ENCODE data around the gene FAM217B. TPM values are rescaled to one million over a fixed set of nuclear protein-coding genes. Genes with fewer than 3 reads are reported as not detected.

FAM217B gene
- total RNA-seq, 1 donor from 2014 or later: 20.6 TPM

GRCh38 chr20:59988141-59988540 is 48.0 kb downstream of the FAM217B start:
- Histone ChIP-seq H2AFZ (ENCODE audit: low read depth, low read length) (no peak overlapping the region), H3K4me3 (ENCODE audit: insufficient read depth, low read depth, low read length) (no peak overlapping the region), H3K36me3 (ENCODE audit: insufficient read depth, low read length) (no peaks in the 10 kb centered on the region), H3K4me2 (ENCODE audit: low read length) (no peak overlapping the region), H3K4me1 (ENCODE audit: insufficient read depth, low read length) (peaks cover 4% of the 10 kb centered on the region), H3K9ac (ENCODE audit: low read length) (no peak overlapping the region), H3K27ac (ENCODE audit: low read depth, low read length) (no peak overlapping the region), H3K79me2 (ENCODE audit: insufficient read depth, low read length) (no peaks in the 10 kb centered on the region), H4K20me1 (ENCODE audit: insufficient read depth, low read length) (no peaks in the 10 kb centered on the region), H3K27me3 (ENCODE audit: insufficient read depth, low read length) (no peaks in the 10 kb centered on the region), H3K9me3 (ENCODE audit: insufficient read depth, low read depth, low read length) (no peaks in the 10 kb centered on the region)
- Mint-ChIP-seq H3K27me3 (ENCODE audit: low read depth, unreplicated experiment) (no peaks in the 10 kb centered on the region), H3K27ac (ENCODE audit: unreplicated experiment) (no peak overlapping the region), H3K9me3 (ENCODE audit: unreplicated experiment) (no peaks in the 10 kb centered on the region), H3K36me3 (ENCODE audit: low read depth, unreplicated experiment) (no peaks in the 10 kb centered on the region), H3K4me3 (ENCODE audit: unreplicated experiment) (no peak overlapping the region), H3K4me1 (ENCODE audit: low read depth, unreplicated experiment) (peaks cover 15% of the 10 kb centered on the region)
- no peak for TF ChIP-seq EZH2 (IDR thresholded peaks at IDR 0.05; ENCODE audit: insufficient read depth, low read length)
- TF ChIP-seq, protein P1, sequence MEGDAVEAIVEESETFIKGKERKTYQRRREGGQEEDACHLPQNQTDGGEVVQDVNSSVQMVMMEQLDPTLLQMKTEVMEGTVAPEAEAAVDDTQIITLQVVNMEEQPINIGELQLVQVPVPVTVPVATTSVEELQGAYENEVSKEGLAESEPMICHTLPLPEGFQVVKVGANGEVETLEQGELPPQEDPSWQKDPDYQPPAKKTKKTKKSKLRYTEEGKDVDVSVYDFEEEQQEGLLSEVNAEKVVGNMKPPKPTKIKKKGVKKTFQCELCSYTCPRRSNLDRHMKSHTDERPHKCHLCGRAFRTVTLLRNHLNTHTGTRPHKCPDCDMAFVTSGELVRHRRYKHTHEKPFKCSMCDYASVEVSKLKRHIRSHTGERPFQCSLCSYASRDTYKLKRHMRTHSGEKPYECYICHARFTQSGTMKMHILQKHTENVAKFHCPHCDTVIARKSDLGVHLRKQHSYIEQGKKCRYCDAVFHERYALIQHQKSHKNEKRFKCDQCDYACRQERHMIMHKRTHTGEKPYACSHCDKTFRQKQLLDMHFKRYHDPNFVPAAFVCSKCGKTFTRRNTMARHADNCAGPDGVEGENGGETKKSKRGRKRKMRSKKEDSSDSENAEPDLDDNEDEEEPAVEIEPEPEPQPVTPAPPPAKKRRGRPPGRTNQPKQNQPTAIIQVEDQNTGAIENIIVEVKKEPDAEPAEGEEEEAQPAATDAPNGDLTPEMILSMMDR (IDR thresholded peaks at IDR 0.05; ENCODE audit: insufficient read depth, low read depth, low read length): no peak
- DNase-seq (ENCODE audit: low read depth) (no peak), FAIRE-seq (no peak)

DNA sequence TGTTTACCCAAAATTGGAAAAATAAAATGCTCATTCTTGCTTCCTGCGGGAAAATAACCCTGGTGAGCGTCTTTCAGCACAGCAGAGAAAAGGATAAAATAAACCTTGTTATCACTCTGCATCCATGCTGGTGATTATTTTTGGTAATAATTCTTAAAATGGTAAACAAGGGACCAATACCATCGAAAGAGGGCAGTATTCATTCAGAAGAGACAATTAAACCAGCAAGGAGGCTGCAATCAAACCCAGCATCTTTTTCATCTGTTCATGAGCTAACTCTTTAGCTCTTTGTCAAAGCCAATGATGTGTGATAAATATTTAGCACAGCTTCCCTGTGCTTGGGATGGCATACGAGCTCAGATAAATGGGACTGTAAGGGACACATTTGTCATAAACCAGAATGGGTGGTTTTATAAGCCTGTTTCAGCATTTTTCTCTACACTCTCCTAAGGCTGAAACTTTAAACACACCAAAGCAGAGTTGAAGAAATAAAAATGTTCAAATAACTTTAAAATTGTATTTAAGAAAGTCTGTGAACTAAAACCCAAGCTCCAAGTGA is 52.4 kb downstream of the FAM217B start:
- Histone ChIP-seq H3K9me3 (ENCODE audit: insufficient read depth, low read depth, low read length) (no peaks in the 10 kb centered on the region), H3K4me3 (ENCODE audit: insufficient read depth, low read depth, low read length) (no peak overlapping the region), H3K36me3 (ENCODE audit: insufficient read depth, low read length) (no peaks in the 10 kb centered on the region), H3K27ac (ENCODE audit: low read depth, low read length) (no peak overlapping the region), H4K20me1 (ENCODE audit: insufficient read depth, low read length) (no peaks in the 10 kb centered on the region), H3K79me2 (ENCODE audit: insufficient read depth, low read length) (no peaks in the 10 kb centered on the region), H3K4me1 (ENCODE audit: insufficient read depth, low read length) (peaks cover 4% of the 10 kb centered on the region), H2AFZ (ENCODE audit: low read depth, low read length) (no peak overlapping the region), H3K9ac (ENCODE audit: low read length) (no peak overlapping the region), H3K4me2 (ENCODE audit: low read length) (no peak overlapping the region), H3K27me3 (ENCODE audit: insufficient read depth, low read length) (no peaks in the 10 kb centered on the region)
- H3K4me3 Mint-ChIP-seq (ENCODE audit: unreplicated experiment): no peak overlapping the region
- no peak for FAIRE-seq
- H3K4me1 Mint-ChIP-seq (ENCODE audit: low read depth, unreplicated experiment): peaks cover 12% of the 10 kb centered on the region
- TF ChIP-seq, protein P1 (IDR thresholded peaks at IDR 0.05; ENCODE audit: insufficient read depth, low read depth, low read length): no peak
- no peak for TF ChIP-seq EZH2 (IDR thresholded peaks at IDR 0.05; ENCODE audit: insufficient read depth, low read length)
- no peaks in the 10 kb centered on the region for H3K36me3 Mint-ChIP-seq (ENCODE audit: low read depth, unreplicated experiment)
- H3K9me3 Mint-ChIP-seq (ENCODE audit: unreplicated experiment): peaks cover 2% of the 10 kb centered on the region
- no peak overlapping the region for H3K27ac Mint-ChIP-seq (ENCODE audit: unreplicated experiment)
- no peaks in the 10 kb centered on the region for H3K27me3 Mint-ChIP-seq (ENCODE audit: low read depth, unreplicated experiment)
- DNase-seq (ENCODE audit: low read depth): no peak

- H3K4me3 Mint-ChIP-seq (ENCODE audit: unreplicated experiment): no peak overlapping the region
- TF ChIP-seq, protein P1 (IDR thresholded peaks at IDR 0.05; ENCODE audit: insufficient read depth, low read depth, low read length): no peak
- TF ChIP-seq EZH2 (IDR thresholded peaks at IDR 0.05; ENCODE audit: insufficient read depth, low read length): no peak
- Histone ChIP-seq H3K27ac (ENCODE audit: low read depth, low read length) (no peak overlapping the region), H3K4me3 (ENCODE audit: insufficient read depth, low read depth, low read length) (no peak overlapping the region), H3K4me2 (ENCODE audit: low read length) (no peak overlapping the region), H3K9ac (ENCODE audit: low read length) (no peak overlapping the region), H3K79me2 (ENCODE audit: insufficient read depth, low read length) (no peaks in the 10 kb centered on the region), H3K9me3 (ENCODE audit: insufficient read depth, low read depth, low read length) (no peaks in the 10 kb centered on the region), H2AFZ (ENCODE audit: low read depth, low read length) (no peak overlapping the region), H4K20me1 (ENCODE audit: insufficient read depth, low read length) (no peaks in the 10 kb centered on the region), H3K4me1 (ENCODE audit: insufficient read depth, low read length) (no peaks in the 10 kb centered on the region), H3K27me3 (ENCODE audit: insufficient read depth, low read length) (no peaks in the 10 kb centered on the region), H3K36me3 (ENCODE audit: insufficient read depth, low read length) (no peaks in the 10 kb centered on the region)
- peaks cover under 1% of the 10 kb centered on the region for H3K4me1 Mint-ChIP-seq (ENCODE audit: low read depth, unreplicated experiment)
- no peak overlapping the region for H3K27ac Mint-ChIP-seq (ENCODE audit: unreplicated experiment)
- H3K36me3 Mint-ChIP-seq (ENCODE audit: low read depth, unreplicated experiment): no peaks in the 10 kb centered on the region
- DNase-seq (ENCODE audit: low read depth): no peak
- FAIRE-seq: no peak
- peaks cover 5% of the 10 kb centered on the region for H3K27me3 Mint-ChIP-seq (ENCODE audit: low read depth, unreplicated experiment)
- H3K9me3 Mint-ChIP-seq (ENCODE audit: unreplicated experiment): peaks cover 4% of the 10 kb centered on the region
Measured at GRCh38 chr20:59993736-59994430, 53.7 kb downstream of the FAM217B start.

All from astrocyte (in vitro differentiated cells and primary cell).